CD14-positive monocyte (primary cell): ENCODE data around the gene MRGPRD. TPM values are rescaled to one million over a fixed set of nuclear protein-coding genes. Genes with fewer than 3 reads are reported as not detected.

Experiments used
- DNase-seq, 3 donors: peaks; one replicate each; pipeline ENCODE4 v3.0.0-alpha.2; 2011 to 2022
- H2AFZ ChIP-seq: 2 replicates; pipeline ENCODE4 v1.6.0; 2012; ENCODE audit warnings: mild to moderate bottlenecking, low read depth, low read length, inconsistent platforms; ENCODE audit not compliant: insufficient read depth, poor library complexity, severe bottlenecking
- H3K27ac ChIP-seq, 2 donors: 1 replicate in 1 of 2; 2 replicates in 1 of 2; pipeline ENCODE4 v1.5.1; 2012 to 2013; ENCODE audit warnings: low read length in 2 of 2, control low read depth in 1 of 2, inconsistent platforms in 1 of 2, low read depth in 1 of 2, mild to moderate bottlenecking in 1 of 2
- H3K27me3 ChIP-seq, 2 donors: one replicate each; pipeline versions ENCODE4 v1.6.0 to v1.6.1; 2011 to 2013; ENCODE audit warnings: low read length in 2 of 2; ENCODE audit not compliant: control insufficient read depth in 2 of 2, insufficient read depth in 2 of 2
- H3K36me3 ChIP-seq, 2 donors: replicated peaks in 1 of 2; 1 replicate in 1 of 2; 2 replicates in 1 of 2; pipeline versions ENCODE4 v1.5.1 to v1.6.1; 2012 to 2013; ENCODE audit warnings: low read length in 2 of 2, control low read depth in 1 of 2, inconsistent platforms in 1 of 2, mild to moderate bottlenecking in 1 of 2; ENCODE audit not compliant: insufficient read depth in 2 of 2, control insufficient read depth in 1 of 2
- H3K4me1 ChIP-seq, 2 donors: 1 replicate in 1 of 2; 2 replicates in 1 of 2; pipeline versions ENCODE4 v1.5.1 to v1.6.1; 2012 to 2013; ENCODE audit warnings: low read length in 2 of 2, control low read depth in 1 of 2, inconsistent platforms in 1 of 2, mild to moderate bottlenecking in 1 of 2, moderate library complexity in 1 of 2; ENCODE audit not compliant: insufficient read depth in 2 of 2, control insufficient read depth in 1 of 2
- H3K4me2 ChIP-seq: replicated peaks from 2 replicates; pipeline ENCODE3; 2012; ENCODE audit warnings: low read length, moderate library complexity, mild to moderate bottlenecking; ENCODE audit not compliant: poor library complexity, severe bottlenecking; ENCODE audit errors: extremely low read depth
- H3K4me3 ChIP-seq, 3 experiments: fragments of 200-600 bp in 1 of 3; sonication (generic) in 1 of 3; replicated peaks in 1 of 3; 1 replicate in 2 of 3; 2 replicates in 1 of 3; pipeline ENCODE4 v1.5.1; 2011 to 2013; ENCODE audit warnings: low read length in 3 of 3, mild to moderate bottlenecking in 3 of 3, control low read depth in 2 of 3, low read depth in 2 of 3, inconsistent platforms in 1 of 3, moderate library complexity in 1 of 3
- H3K79me2 ChIP-seq: 2 replicates; pipeline ENCODE4 v1.6.0; 2012; ENCODE audit warnings: mild to moderate bottlenecking, control low read depth, inconsistent platforms, low read length, moderate library complexity; ENCODE audit not compliant: insufficient read depth
- H3K9ac ChIP-seq: 2 replicates; pipeline ENCODE4 v1.6.0; 2017; ENCODE audit warnings: low read length, mild to moderate bottlenecking; ENCODE audit not compliant: insufficient read depth, poor library complexity, severe bottlenecking
- H3K9me3 ChIP-seq, 2 donors: replicated peaks in 1 of 2; 1 replicate in 1 of 2; 2 replicates in 1 of 2; pipeline versions ENCODE4 v1.5.1 to v1.6.1; 2012 to 2013; ENCODE audit warnings: low read length in 2 of 2, control low read depth in 1 of 2; ENCODE audit not compliant: control insufficient read depth in 1 of 2, insufficient read depth in 1 of 2
- H4K20me1 ChIP-seq: 2 replicates; pipeline ENCODE4 v1.6.0; 2012; ENCODE audit warnings: mild to moderate bottlenecking, low read length, control low read depth, moderate library complexity; ENCODE audit not compliant: insufficient read depth
- H3K27ac Mint-ChIP-seq, 7 donors: one replicate each; pipeline ENCODE4 v1.8.0; 2020; ENCODE audit warnings: mild to moderate bottlenecking in 7 of 7, mixed read lengths in 7 of 7, moderate library complexity in 6 of 7, inconsistent platforms in 2 of 7
- H3K27me3 Mint-ChIP-seq, 3 donors: one replicate each; pipeline ENCODE4 v1.8.0; 2021 to 2022; ENCODE audit warnings: low read depth in 3 of 3, mild to moderate bottlenecking in 3 of 3, mixed read lengths in 3 of 3, moderate library complexity in 3 of 3, inconsistent platforms in 1 of 3
- H3K36me3 Mint-ChIP-seq, 2 donors: one replicate each; pipeline ENCODE4 v1.8.0; 2020; ENCODE audit warnings: mixed read lengths in 2 of 2, inconsistent platforms in 1 of 2, mild to moderate bottlenecking in 1 of 2
- H3K4me1 Mint-ChIP-seq: one replicate; pipeline ENCODE4 v1.8.0; 2020; ENCODE audit warnings: mild to moderate bottlenecking, mixed read lengths
- H3K4me3 Mint-ChIP-seq, 2 donors: one replicate each; pipeline ENCODE4 v1.8.0; 2020; ENCODE audit warnings: mild to moderate bottlenecking in 2 of 2, mixed read lengths in 2 of 2, moderate library complexity in 1 of 2
- H3K9me3 Mint-ChIP-seq, 7 donors: one replicate each; pipeline ENCODE4 v1.8.0; 2020 to 2022; ENCODE audit warnings: mixed read lengths in 7 of 7, mild to moderate bottlenecking in 6 of 7, moderate library complexity in 6 of 7, inconsistent platforms in 2 of 7
- WGBS: methylation state at CpG from one replicate; pipeline ENCODE4 v1.1.5; 2013; ENCODE audit warnings: missing lambda C conversion rate; ENCODE audit not compliant: insufficient coverage; 5-methylcytosine and 5-hydroxymethylcytosine counted together
- intact Hi-C, 2 donors: fragments of 100-400 bp; cut with micrococcal nuclease; formaldehyde crosslinking; loops; one replicate each; pipeline versions ENCODE4 v1.15.0 to v1.15.1; 2023
- polyA plus RNA-seq, 3 donors: library from polyadenylated mRNA; depleted of rRNA in 1 of 3; unstranded in 2 of 3; stranded (reverse) in 1 of 3; fragments of 300-500 nt in 2 of 3; fragments of >200 nt in 1 of 3; fragmentation: Illumina TruSeq in 2 of 3; gene quantifications; 1 replicate in 2 of 3; 2 replicates in 1 of 3; pipeline ENCODE4 v1.2.3, GENCODE V29; 2012 to 2021
- TF ChIP-seq, protein P1 (sequence below): fragments of 200-600 bp; IDR thresholded peaks from one replicate; pipeline ENCODE4 v1.8.0; 2022; ENCODE audit warnings: antibody characterized with exemption, mild to moderate bottlenecking

MRGPRD gene
- polyA plus RNA-seq, 3 donors: not detected

GRCh38 chr11:68994161-68994893 lies 13.5 kb upstream of the MRGPRD start:
- no peak overlapping the region for H3K4me3 Mint-ChIP-seq
- no peaks in the 10 kb centered on the region for H3K36me3 Mint-ChIP-seq
- no peaks in the 10 kb centered on the region for H3K36me3 ChIP-seq
- H4K20me1 ChIP-seq: no peaks in the 10 kb centered on the region
- H2AFZ ChIP-seq: no peak overlapping the region
- no peaks in the 10 kb centered on the region for H3K9me3 ChIP-seq
- no peak overlapping the region for H3K27ac ChIP-seq
- peaks cover 29 to 47% (median 44%) of the 10 kb centered on the region in 3 donors for H3K27me3 Mint-ChIP-seq
- H3K4me1 ChIP-seq: no peaks in the 10 kb centered on the region
- H3K4me3 ChIP-seq: no peak overlapping the region
- intact Hi-C loops: no loop called here
- H3K27ac Mint-ChIP-seq: no peak overlapping the region
- no peaks in the 10 kb centered on the region for H3K79me2 ChIP-seq
- no peak overlapping the region for H3K4me2 ChIP-seq
- peaks cover 2% of the 10 kb centered on the region for H3K4me1 Mint-ChIP-seq
- H3K27me3 ChIP-seq: peaks cover 0 to 12% of the 10 kb centered on the region in 2 donors
- 89% methylated on average over 24 of the region's 28 CpGs for WGBS
- TF ChIP-seq, protein P1, sequence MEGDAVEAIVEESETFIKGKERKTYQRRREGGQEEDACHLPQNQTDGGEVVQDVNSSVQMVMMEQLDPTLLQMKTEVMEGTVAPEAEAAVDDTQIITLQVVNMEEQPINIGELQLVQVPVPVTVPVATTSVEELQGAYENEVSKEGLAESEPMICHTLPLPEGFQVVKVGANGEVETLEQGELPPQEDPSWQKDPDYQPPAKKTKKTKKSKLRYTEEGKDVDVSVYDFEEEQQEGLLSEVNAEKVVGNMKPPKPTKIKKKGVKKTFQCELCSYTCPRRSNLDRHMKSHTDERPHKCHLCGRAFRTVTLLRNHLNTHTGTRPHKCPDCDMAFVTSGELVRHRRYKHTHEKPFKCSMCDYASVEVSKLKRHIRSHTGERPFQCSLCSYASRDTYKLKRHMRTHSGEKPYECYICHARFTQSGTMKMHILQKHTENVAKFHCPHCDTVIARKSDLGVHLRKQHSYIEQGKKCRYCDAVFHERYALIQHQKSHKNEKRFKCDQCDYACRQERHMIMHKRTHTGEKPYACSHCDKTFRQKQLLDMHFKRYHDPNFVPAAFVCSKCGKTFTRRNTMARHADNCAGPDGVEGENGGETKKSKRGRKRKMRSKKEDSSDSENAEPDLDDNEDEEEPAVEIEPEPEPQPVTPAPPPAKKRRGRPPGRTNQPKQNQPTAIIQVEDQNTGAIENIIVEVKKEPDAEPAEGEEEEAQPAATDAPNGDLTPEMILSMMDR: no peak
- no peak overlapping the region for H3K9ac ChIP-seq
- peaks cover 0 to 5% (median 0%) of the 10 kb centered on the region in 7 donors for H3K9me3 Mint-ChIP-seq
- no peak for DNase-seq

DNA sequence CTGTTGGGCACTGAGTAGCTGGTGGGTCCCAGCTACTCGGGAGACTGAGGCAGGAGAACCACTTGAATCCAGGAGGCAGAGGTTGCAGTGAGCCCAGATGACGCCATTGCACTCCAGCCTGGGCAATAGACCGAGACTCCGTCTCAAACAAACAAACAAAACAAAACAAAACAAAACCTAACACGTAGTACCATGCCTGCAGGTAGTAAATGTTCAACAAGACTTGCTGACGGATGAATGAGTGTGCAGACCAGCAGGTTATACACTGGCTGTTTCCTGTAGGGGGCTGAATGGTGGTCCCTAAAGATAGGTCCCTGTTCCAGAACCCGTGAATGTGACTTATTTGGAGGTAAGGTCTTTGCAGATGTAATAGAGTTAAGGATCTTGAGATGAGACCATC lies 12.8 kb upstream of the MRGPRD start:
- H3K36me3 ChIP-seq: no peaks in the 10 kb centered on the region
- WGBS: 83% methylated on average over 2 of the region's 7 CpGs
- intact Hi-C loops: no loop called here
- no peaks in the 10 kb centered on the region for H4K20me1 ChIP-seq
- Mint-ChIP-seq H3K36me3 (no peaks in the 10 kb centered on the region), H3K4me3 (peak overlapping the region in 1 of 2 donors; percentile 52), H3K4me1 (peaks cover 2% of the 10 kb centered on the region), H3K27ac (no peak overlapping the region), H3K27me3 (peaks cover 34 to 46% (median 44%) of the 10 kb centered on the region in 3 donors), H3K9me3 (peaks cover 0 to 5% (median 0%) of the 10 kb centered on the region in 7 donors)
- no peak for DNase-seq
- H3K4me2 ChIP-seq: no peak overlapping the region
- H3K9me3 ChIP-seq: no peaks in the 10 kb centered on the region
- TF ChIP-seq, protein P1: no peak
- no peak overlapping the region for H3K9ac ChIP-seq
- no peak overlapping the region for H3K4me3 ChIP-seq
- no peak overlapping the region for H2AFZ ChIP-seq
- no peaks in the 10 kb centered on the region for H3K4me1 ChIP-seq
- H3K27me3 ChIP-seq: peaks cover 0 to 13% of the 10 kb centered on the region in 2 donors
- no peaks in the 10 kb centered on the region for H3K79me2 ChIP-seq
- H3K27ac ChIP-seq: no peak overlapping the region
